ENCODE data around the gene MAGOH.
"Not testable (repeated sequence)": the region's sequence is repeated elsewhere in the genome, so short reads cannot be mapped to it uniquely, and the experiment has no call there.

The MAGOH gene

GRCh38 chr1:53238197-53239155 is at the start of gene MAGOH:
Gene MAGOH, minus strand, starts transcription at chr1:53238518. Its CDS starts 70 bp downstream, at chr1:53238448.
- DNase-seq (ENCODE audit: low spot score) = peak; percentile 95

- DNase-seq (ENCODE audit: low spot score) = no peak
Measured at GRCh38 chr1:53286955-53287354, 48.6 kb upstream of the MAGOH start.

GRCh38 chr1:53285969-53286760 is 47.8 kb upstream of the MAGOH start:
- no peak for DNase-seq (ENCODE audit: low spot score)

GRCh38 chr1:53285546-53285945 is 47.2 kb upstream of the MAGOH start:
- DNase-seq (ENCODE audit: low spot score) = no peak

- DNase-seq (ENCODE audit: low spot score) = no peak
Measured at GRCh38 chr1:53284224-53285020, 46.1 kb upstream of the MAGOH start.

- not testable (repeated sequence) for DNase-seq (ENCODE audit: low spot score)
Measured at GRCh38 chr1:53283156-53283555, 44.8 kb upstream of the MAGOH start.

- DNase-seq (ENCODE audit: low spot score) = no peak
Measured at GRCh38 chr1:53281133-53281532, 42.8 kb upstream of the MAGOH start.

GRCh38 chr1:53280496-53280895 is 42.2 kb upstream of the MAGOH start:
- DNase-seq (ENCODE audit: low spot score) = no peak

GRCh38 chr1:53279296-53280200 is 41.2 kb upstream of the MAGOH start:
- no peak for DNase-seq (ENCODE audit: low spot score)

GRCh38 chr1:53278298-53278725 is 40.0 kb upstream of the MAGOH start:
- DNase-seq (ENCODE audit: low spot score) = peak; percentile 13

GRCh38 chr1:53277326-53277725 is 39.0 kb upstream of the MAGOH start:
- no peak for DNase-seq (ENCODE audit: low spot score)

GRCh38 chr1:53276902-53277281 is 38.6 kb upstream of the MAGOH start:
- DNase-seq (ENCODE audit: low spot score) = no peak

- no peak for DNase-seq (ENCODE audit: low spot score)
Measured at GRCh38 chr1:53276153-53276901, 38.0 kb upstream of the MAGOH start.

GRCh38 chr1:53275566-53275965 is 37.2 kb upstream of the MAGOH start:
- no peak for DNase-seq (ENCODE audit: low spot score)

GRCh38 chr1:53274541-53275185 is 36.3 kb upstream of the MAGOH start:
- no peak for DNase-seq (ENCODE audit: low spot score)

- DNase-seq (ENCODE audit: low spot score) = no peak
Measured at GRCh38 chr1:53274026-53274425, 35.7 kb upstream of the MAGOH start.

- no peak for DNase-seq (ENCODE audit: low spot score)
Measured at GRCh38 chr1:53273526-53273925, 35.2 kb upstream of the MAGOH start.

- DNase-seq (ENCODE audit: low spot score) = no peak
Measured at GRCh38 chr1:53272349-53272748, 34.0 kb upstream of the MAGOH start.

GRCh38 chr1:53271446-53272090 is 33.2 kb upstream of the MAGOH start:
- no peak for DNase-seq (ENCODE audit: low spot score)
